DOHH2 (cell line): Measurements from ENCODE around the gene AFG1L.
"Not testable (repeated sequence)": the region's sequence is repeated elsewhere in the genome, so short reads cannot be mapped to it uniquely, and the experiment has no call there.

ENCODE experiments used
- H3F3A ChIP-seq: fragments of 200-600 bp; sonication (generic), shearing (Covaris generic); 2 replicates; pipeline ENCODE4 v1.6.0; 2016; ENCODE audit warnings: antibody characterized with exemption, mild to moderate bottlenecking; ENCODE audit not compliant: control insufficient read depth, insufficient read depth
- H3K27ac ChIP-seq: fragments of 200-600 bp; sonication (generic); 2 replicates; pipeline ENCODE4 v1.5.1; 2014; ENCODE audit warnings: low read depth, mild to moderate bottlenecking, low read length, moderate library complexity
- H3K27me3 ChIP-seq: fragments of 200-600 bp; sonication (generic); 2 replicates; pipeline ENCODE4 v1.6.1; 2014; ENCODE audit warnings: mild to moderate bottlenecking, low read length, mixed read lengths; ENCODE audit not compliant: control insufficient read depth
- H3K36me3 ChIP-seq: fragments of 200-600 bp; sonication (generic); 2 replicates; pipeline ENCODE4 v1.6.1; 2014; ENCODE audit warnings: mild to moderate bottlenecking, low read length, moderate library complexity, mixed read lengths; ENCODE audit not compliant: control insufficient read depth
- H3K4me1 ChIP-seq: fragments of 200-600 bp; sonication (generic); 2 replicates; pipeline ENCODE4 v1.6.1; 2014; ENCODE audit warnings: mild to moderate bottlenecking, low read length, mixed read lengths; ENCODE audit not compliant: control insufficient read depth
- H3K4me2 ChIP-seq: fragments of 200-600 bp; sonication (generic); 2 replicates; pipeline ENCODE4 v1.6.0; 2014; ENCODE audit warnings: mild to moderate bottlenecking, low read length, moderate library complexity
- H3K4me3 ChIP-seq: fragments of 200-600 bp; sonication (generic); 2 replicates; pipeline ENCODE4 v1.5.1; 2014; ENCODE audit warnings: mild to moderate bottlenecking, low read length, mixed read lengths
- H3K79me2 ChIP-seq: fragments of 200-600 bp; sonication (generic); 2 replicates; pipeline ENCODE4 v1.6.1; 2014; ENCODE audit warnings: mild to moderate bottlenecking, low read length, mixed read lengths; ENCODE audit not compliant: control insufficient read depth
- H3K9me2 ChIP-seq: fragments of 200-600 bp; sonication (generic); replicated peaks from 2 replicates; pipeline ENCODE4 v1.6.1; 2014; ENCODE audit warnings: mild to moderate bottlenecking, low read length, mixed read lengths; ENCODE audit not compliant: control insufficient read depth
- H3K9me3 ChIP-seq: fragments of 200-600 bp; sonication (generic); 2 replicates; pipeline ENCODE4 v1.6.1; 2014; ENCODE audit warnings: antibody characterized with exemption, low read length, mixed read lengths; ENCODE audit not compliant: control insufficient read depth, insufficient read depth
- H4K20me1 ChIP-seq: fragments of 200-600 bp; sonication (generic); 2 replicates; pipeline ENCODE4 v1.6.0; 2014; ENCODE audit warnings: low read depth, mild to moderate bottlenecking, antibody characterized with exemption, low read length, moderate library complexity; ENCODE audit not compliant: control insufficient read depth, insufficient read depth
- EZH2phosphoT487 ChIP-seq: fragments of 200-600 bp; sonication (generic); IDR thresholded peaks from 2 replicates; pipeline ENCODE4 v1.6.1; 2017; ENCODE audit warnings: borderline replicate concordance, mild to moderate bottlenecking, antibody characterized with exemption, low read length, moderate library complexity, mixed read lengths
- TF ChIP-seq, protein P1 (sequence below): fragments of 200-600 bp; sonication (generic); IDR thresholded peaks from one replicate; pipeline ENCODE4 v1.5.1; 2014; ENCODE audit warnings: antibody characterized with exemption, mild to moderate bottlenecking, low read depth, low read length; ENCODE audit not compliant: poor library complexity, severe bottlenecking

Gene AFG1L

GRCh38 chr6:108260809-108261569 lies 33.9 kb upstream of the AFG1L start, which contains the start of gene SNX3:
TSS of gene SNX3 (minus strand) at chr6:108261040. CDS start at chr6:108260921, 119 bp downstream.
- H3K9me2 ChIP-seq, result no peaks in the 10 kb centered on the region
- TF ChIP-seq EZH2phosphoT487, result no peak
- TF ChIP-seq, protein P1, sequence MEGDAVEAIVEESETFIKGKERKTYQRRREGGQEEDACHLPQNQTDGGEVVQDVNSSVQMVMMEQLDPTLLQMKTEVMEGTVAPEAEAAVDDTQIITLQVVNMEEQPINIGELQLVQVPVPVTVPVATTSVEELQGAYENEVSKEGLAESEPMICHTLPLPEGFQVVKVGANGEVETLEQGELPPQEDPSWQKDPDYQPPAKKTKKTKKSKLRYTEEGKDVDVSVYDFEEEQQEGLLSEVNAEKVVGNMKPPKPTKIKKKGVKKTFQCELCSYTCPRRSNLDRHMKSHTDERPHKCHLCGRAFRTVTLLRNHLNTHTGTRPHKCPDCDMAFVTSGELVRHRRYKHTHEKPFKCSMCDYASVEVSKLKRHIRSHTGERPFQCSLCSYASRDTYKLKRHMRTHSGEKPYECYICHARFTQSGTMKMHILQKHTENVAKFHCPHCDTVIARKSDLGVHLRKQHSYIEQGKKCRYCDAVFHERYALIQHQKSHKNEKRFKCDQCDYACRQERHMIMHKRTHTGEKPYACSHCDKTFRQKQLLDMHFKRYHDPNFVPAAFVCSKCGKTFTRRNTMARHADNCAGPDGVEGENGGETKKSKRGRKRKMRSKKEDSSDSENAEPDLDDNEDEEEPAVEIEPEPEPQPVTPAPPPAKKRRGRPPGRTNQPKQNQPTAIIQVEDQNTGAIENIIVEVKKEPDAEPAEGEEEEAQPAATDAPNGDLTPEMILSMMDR, result no peak
- peaks cover 7% of the 10 kb centered on the region; the same call in 1 of the 2 replicates for H4K20me1 ChIP-seq
- peak within 1 kb of the TSS; percentile 66 for H3K27ac ChIP-seq
- peak within 1 kb of the TSS; percentile 95 for H3K4me3 ChIP-seq
- peak within 1 kb of the TSS; percentile 92 for H3K4me2 ChIP-seq
- peaks cover 42% of the 10 kb centered on the region for H3K4me1 ChIP-seq
- H3K79me2 ChIP-seq, result peaks cover 52% of the 10 kb centered on the region
- H3K36me3 ChIP-seq, result peaks cover 24% of the 10 kb centered on the region
- H3F3A ChIP-seq, result peaks cover 17% of the 10 kb centered on the region
- H3K9me3 ChIP-seq, result no peaks in the 10 kb centered on the region
- no peaks in the 10 kb centered on the region for H3K27me3 ChIP-seq

DNA sequence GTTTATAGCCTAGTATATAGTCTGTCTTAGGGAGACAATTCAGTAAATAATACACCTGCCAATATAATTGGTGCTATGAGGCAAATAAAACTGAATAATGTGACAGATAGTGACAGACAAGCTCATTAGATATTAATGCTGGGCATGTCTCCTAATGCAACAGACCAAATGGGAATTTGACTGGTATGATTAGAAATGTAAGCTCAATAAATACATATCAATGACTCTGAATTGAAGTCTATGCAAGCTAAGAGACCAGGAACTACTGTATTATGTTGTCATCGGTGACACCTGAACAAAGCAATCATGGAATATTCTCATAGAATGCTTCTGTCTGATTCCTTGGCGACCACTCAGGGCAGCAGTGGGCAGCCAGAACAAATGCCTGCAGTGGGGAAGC lies 31.5 kb upstream of the AFG1L start:
- Histone ChIP-seq H3K36me3 (peaks cover 11% of the 10 kb centered on the region), H3K9me2 (no peaks in the 10 kb centered on the region)

DNA sequence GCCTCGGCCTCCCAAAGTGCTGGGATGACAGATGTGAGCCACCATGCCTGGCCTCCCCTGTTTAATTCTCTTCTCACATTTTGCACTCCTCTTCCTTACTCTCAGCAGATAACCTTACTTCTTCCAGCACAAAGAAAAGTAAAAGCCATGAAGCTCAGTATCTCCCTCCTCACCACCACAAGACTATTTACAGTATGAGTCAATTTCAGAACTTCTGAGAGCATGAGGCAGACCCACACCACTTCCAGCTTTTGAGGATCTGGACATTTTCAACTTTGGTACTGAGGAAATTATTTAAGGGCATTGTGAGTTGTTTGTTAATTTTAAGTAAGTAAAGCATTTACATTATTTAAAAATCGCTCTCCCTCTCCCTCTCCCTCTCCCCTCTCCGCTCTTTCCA lies 26.0 kb upstream of the AFG1L start:
- Histone ChIP-seq H3K79me2 (no peaks in the 10 kb centered on the region), H3K4me2 (no peak overlapping the region), H3K27me3 (no peaks in the 10 kb centered on the region), H3K27ac (no peak overlapping the region), H3K4me1 (no peaks in the 10 kb centered on the region), H3K4me3 (no peak overlapping the region), H3F3A (no peaks in the 10 kb centered on the region), H3K9me2 (no peaks in the 10 kb centered on the region), H3K9me3 (no peaks in the 10 kb centered on the region), H3K36me3 (no peaks in the 10 kb centered on the region), H4K20me1 (no peaks in the 10 kb centered on the region)
- TF ChIP-seq, protein P1, result no peak
- no peak for TF ChIP-seq EZH2phosphoT487

More for the DNA sequence above, 31.5 kb upstream of the AFG1L start:
- H3K4me1 ChIP-seq, result peaks cover 20% of the 10 kb centered on the region
- H3K79me2 ChIP-seq, result peaks cover 28% of the 10 kb centered on the region
- H3K27ac ChIP-seq, result no peak overlapping the region
- H3K4me2 ChIP-seq, result no peak overlapping the region
- no peak for TF ChIP-seq EZH2phosphoT487
- TF ChIP-seq, protein P1, result no peak
- no peaks in the 10 kb centered on the region for H3K27me3 ChIP-seq
- H3K9me3 ChIP-seq, result no peaks in the 10 kb centered on the region
- H3K4me3 ChIP-seq, result no peak overlapping the region
- H3F3A ChIP-seq, result peaks cover 17% of the 10 kb centered on the region
- H4K20me1 ChIP-seq, result 0 out of 2 replicates have a peak, but pooled peaks cover 4% of the 10 kb centered on the region

GRCh38 chr6:108269955-108270354 lies 24.9 kb upstream of the AFG1L start:
- H3K4me1 ChIP-seq, H4K20me1 ChIP-seq, H3K36me3 ChIP-seq, H3F3A ChIP-seq, H3K27ac ChIP-seq, H3K4me3 ChIP-seq, H3K9me3 ChIP-seq, H3K27me3 ChIP-seq, H3K79me2 ChIP-seq, H3K9me2 ChIP-seq, H3K4me2 ChIP-seq: not testable (repeated sequence)
